ENCODE results near the gene PWP1.
"Not testable (repeated sequence)": the region's sequence is repeated elsewhere in the genome, so short reads cannot be mapped to it uniquely, and the experiment has no call there.

PWP1 gene

DNA sequence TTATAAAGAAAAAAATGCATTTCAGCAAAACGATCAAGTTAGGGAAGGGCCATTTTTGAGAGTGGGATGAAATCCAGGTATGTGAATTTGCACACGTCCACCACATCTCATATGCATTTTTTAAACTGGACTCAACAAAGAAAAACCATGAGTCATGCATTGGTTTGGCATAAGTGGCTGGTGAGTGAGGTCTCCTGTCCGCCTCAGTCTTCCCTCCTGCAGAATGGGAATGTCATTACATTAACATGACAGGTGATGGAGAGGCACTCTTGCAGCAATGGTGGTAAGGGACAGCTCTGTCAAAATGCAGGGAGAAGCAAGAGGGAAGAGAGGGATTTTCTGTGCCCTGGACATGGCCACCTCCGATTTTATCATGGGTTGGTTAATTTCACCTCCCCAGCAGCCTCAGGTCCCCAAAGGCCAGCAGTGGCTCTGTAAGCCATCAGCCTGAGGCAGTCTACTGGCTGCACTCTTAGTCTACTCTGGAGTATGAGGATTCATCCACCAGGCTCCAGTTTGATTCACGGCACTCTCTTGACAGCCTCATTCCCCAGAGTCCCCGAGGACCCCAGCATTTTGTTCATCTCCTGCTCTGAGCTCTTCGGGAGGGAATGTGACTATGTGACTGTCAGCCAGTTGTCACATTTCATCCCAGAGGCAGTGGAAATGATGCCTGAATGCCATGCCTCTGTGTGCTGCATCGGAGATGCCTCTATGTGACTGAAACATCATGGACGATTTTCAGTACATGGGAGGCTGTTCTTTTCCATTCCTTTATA, 17.1 kb upstream of the PWP1 start:
- Histone ChIP-seq H3K4me1 (ENCODE audit: control insufficient read depth, insufficient read depth, low read length, poor library complexity, severe bottlenecking) (no peaks in the 10 kb centered on the region), H3K4me3 (ENCODE audit: extremely low read depth, insufficient read depth, low read length, poor library complexity, severe bottlenecking) (no peak overlapping the region), H3K36me3 (ENCODE audit: control insufficient read depth, insufficient read depth, low read length) (no peaks in the 10 kb centered on the region), H3K27ac (ENCODE audit: low read depth, low read length, severe bottlenecking) (no peak overlapping the region), H3K9me3 (ENCODE audit: control insufficient read depth, low read length) (no peaks in the 10 kb centered on the region)
- 73 to 93% methylated on average over 5 to 6 of the region's 9 CpGs for WGBS, 2 experiments (ENCODE audit: insufficient coverage in 2 of 2)

DNA sequence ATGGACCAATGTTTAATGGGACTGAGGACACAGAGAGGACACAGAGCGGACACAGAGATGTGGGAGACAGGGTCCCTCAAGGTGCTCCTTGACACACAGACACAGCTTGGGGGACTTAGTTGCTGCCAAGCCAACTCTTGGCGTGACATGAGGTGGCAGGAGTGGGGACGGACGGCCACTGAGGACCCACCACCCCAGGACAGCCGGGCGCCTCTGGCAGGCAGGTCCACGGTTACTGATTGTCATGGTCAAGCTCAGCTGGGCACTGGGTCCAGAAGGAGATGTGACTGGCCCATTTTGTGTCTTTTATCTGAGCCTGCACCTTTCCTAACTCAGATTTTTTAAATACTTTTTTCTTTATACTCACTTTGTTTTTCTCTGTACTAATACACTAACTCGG, 15.7 kb upstream of the PWP1 start:
- Histone ChIP-seq H3K27ac (ENCODE audit: low read depth, low read length, severe bottlenecking) (no peak overlapping the region), H3K4me3 (ENCODE audit: extremely low read depth, insufficient read depth, low read length, poor library complexity, severe bottlenecking) (no peak overlapping the region), H3K9me3 (ENCODE audit: control insufficient read depth, low read length) (no peaks in the 10 kb centered on the region), H3K36me3 (ENCODE audit: control insufficient read depth, insufficient read depth, low read length) (no peaks in the 10 kb centered on the region), H3K4me1 (ENCODE audit: control insufficient read depth, insufficient read depth, low read length, poor library complexity, severe bottlenecking) (no peaks in the 10 kb centered on the region)
- WGBS, 2 experiments (ENCODE audit: insufficient coverage in 2 of 2) = 83 to 96% methylated on average over 7 of the region's 8 CpGs

DNA sequence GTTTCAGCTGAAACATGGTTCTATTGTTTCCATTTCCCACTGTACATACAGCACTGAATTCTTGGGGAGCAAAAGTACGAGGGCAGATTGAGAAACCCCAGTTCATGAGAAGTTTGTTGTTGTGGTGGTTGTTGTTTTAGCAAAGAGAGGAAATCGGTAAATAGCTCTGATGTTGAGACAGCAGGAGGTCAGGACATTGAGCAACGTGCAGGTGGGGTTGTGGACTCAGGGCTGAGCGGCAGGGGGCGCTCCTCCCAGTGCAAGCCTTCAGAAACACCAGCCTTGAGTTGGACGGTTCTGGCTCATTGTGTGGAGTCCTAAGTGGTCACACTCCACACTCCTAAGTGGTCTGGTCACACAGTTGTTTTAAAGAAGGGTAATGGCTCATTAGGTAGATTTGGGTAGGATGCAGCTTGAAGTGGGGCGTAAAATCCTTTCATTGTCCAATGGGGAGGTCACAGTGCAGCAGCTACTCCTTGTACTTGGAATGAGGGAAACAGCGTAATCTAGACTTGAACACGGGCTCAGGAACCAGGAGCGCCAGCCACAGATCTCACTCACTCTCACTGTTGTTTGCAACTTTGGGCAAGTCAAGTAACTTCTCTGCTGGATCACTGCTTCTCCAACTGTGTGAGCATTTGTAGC, 14.5 kb upstream of the PWP1 start:
- Histone ChIP-seq H3K36me3 (ENCODE audit: control insufficient read depth, insufficient read depth, low read length) (no peaks in the 10 kb centered on the region), H3K4me3 (ENCODE audit: extremely low read depth, insufficient read depth, low read length, poor library complexity, severe bottlenecking) (no peak overlapping the region), H3K9me3 (ENCODE audit: control insufficient read depth, low read length) (no peaks in the 10 kb centered on the region), H3K27ac (ENCODE audit: low read depth, low read length, severe bottlenecking) (no peak overlapping the region), H3K4me1 (ENCODE audit: control insufficient read depth, insufficient read depth, low read length, poor library complexity, severe bottlenecking) (no peaks in the 10 kb centered on the region)
- WGBS, 2 experiments (ENCODE audit: insufficient coverage in 2 of 2) = 58% methylated on average over 7 to 8 of the region's 10 CpGs

DNA sequence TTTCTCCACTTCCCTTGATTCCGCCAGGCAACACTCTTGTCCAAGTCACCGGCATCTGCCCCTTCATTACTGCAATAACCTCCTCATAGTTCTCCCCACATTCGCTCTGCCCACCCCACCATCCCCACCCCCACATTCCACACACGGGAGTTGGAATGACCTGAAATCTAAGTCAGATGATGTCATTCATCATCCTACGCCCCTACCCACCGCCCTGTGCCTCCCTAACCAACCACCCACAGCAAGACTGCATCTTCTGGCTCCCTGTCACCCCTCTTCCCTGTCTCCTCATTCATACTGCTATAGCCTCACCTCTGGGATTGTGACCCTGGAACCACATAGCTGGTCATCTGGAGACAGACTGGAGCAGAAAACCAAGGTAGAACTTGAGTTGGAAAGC, 7.9 kb upstream of the PWP1 start:
- Histone ChIP-seq H3K36me3 (ENCODE audit: control insufficient read depth, insufficient read depth, low read length) (no peaks in the 10 kb centered on the region), H3K9me3 (ENCODE audit: control insufficient read depth, low read length) (no peaks in the 10 kb centered on the region), H3K4me3 (ENCODE audit: extremely low read depth, insufficient read depth, low read length, poor library complexity, severe bottlenecking) (no peak overlapping the region), H3K4me1 (ENCODE audit: control insufficient read depth, insufficient read depth, low read length, poor library complexity, severe bottlenecking) (no peaks in the 10 kb centered on the region), H3K27ac (ENCODE audit: low read depth, low read length, severe bottlenecking) (no peak overlapping the region)
- WGBS, 2 experiments (ENCODE audit: insufficient coverage in 2 of 2) = 82 to 88% methylated on average over 6 of the region's 6 CpGs

DNA sequence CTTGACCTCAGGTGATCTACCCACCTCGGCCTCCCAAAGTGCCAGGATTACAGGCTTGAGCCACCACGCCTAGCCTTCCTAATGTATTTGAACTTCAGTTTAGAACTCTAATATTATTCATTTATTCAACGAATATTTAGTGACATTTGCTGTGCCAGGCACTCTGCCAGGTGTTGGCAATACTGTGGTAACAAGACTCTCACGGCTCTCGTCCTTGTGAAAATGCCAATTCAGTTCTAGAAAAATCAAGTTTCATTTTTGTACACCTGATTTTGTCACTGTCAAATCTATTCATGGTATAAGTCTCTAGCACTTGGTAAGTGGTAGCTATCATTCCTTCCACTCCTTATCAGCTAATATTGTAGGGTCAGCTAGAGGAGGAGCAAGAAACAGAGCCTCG, 6.3 kb upstream of the PWP1 start:
- Histone ChIP-seq H3K4me1 (ENCODE audit: control insufficient read depth, insufficient read depth, low read length, poor library complexity, severe bottlenecking) (no peaks in the 10 kb centered on the region), H3K9me3 (ENCODE audit: control insufficient read depth, low read length) (no peaks in the 10 kb centered on the region), H3K4me3 (ENCODE audit: extremely low read depth, insufficient read depth, low read length, poor library complexity, severe bottlenecking) (no peak overlapping the region), H3K36me3 (ENCODE audit: control insufficient read depth, insufficient read depth, low read length) (no peaks in the 10 kb centered on the region), H3K27ac (ENCODE audit: low read depth, low read length, severe bottlenecking) (no peak overlapping the region)
- 80 to 83% methylated on average over 4 of the region's 6 CpGs for WGBS, 2 experiments (ENCODE audit: insufficient coverage in 2 of 2)

DNA sequence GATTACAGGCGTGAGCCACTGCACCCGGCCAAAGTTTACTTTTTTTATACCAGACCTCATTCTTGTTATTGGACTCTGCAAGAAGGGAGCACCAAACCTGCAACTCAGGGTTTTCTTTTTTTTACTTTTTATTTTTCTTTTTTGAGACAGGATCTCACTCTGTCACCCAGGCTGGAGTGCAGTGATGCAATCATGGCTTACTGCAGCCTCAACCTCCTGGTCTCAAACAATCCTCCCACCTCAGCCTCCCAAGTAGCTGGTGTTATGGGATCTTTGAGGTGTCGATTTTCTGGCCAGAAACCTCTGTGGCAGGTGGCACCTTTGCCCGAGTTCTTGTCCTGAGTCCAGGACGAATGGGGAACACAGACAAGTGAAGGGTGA, 4.2 kb upstream of the PWP1 start:
- Histone ChIP-seq H3K36me3 (ENCODE audit: control insufficient read depth, insufficient read depth, low read length) (no peaks in the 10 kb centered on the region), H3K4me1 (ENCODE audit: control insufficient read depth, insufficient read depth, low read length, poor library complexity, severe bottlenecking) (no peaks in the 10 kb centered on the region), H3K4me3 (ENCODE audit: extremely low read depth, insufficient read depth, low read length, poor library complexity, severe bottlenecking) (no peak overlapping the region), H3K27ac (ENCODE audit: low read depth, low read length, severe bottlenecking) (no peak overlapping the region), H3K9me3 (ENCODE audit: control insufficient read depth, low read length) (no peaks in the 10 kb centered on the region)
- WGBS, 2 experiments (ENCODE audit: insufficient coverage in 2 of 2) = 80 to 83% methylated on average over 3 to 5 of the region's 5 CpGs

GRCh38 chr12:107681836-107682820, 3.5 kb upstream of the PWP1 start:
- H3K4me3 ChIP-seq (ENCODE audit: extremely low read depth, insufficient read depth, low read length, poor library complexity, severe bottlenecking) = no peak overlapping the region
- no peaks in the 10 kb centered on the region for H3K9me3 ChIP-seq (ENCODE audit: control insufficient read depth, low read length)
- H3K27ac ChIP-seq (ENCODE audit: low read depth, low read length, severe bottlenecking) = no peak overlapping the region
- no peaks in the 10 kb centered on the region for H3K36me3 ChIP-seq (ENCODE audit: control insufficient read depth, insufficient read depth, low read length)
- H3K4me1 ChIP-seq (ENCODE audit: control insufficient read depth, insufficient read depth, low read length, poor library complexity, severe bottlenecking) = no peaks in the 10 kb centered on the region
- WGBS, 2 experiments (ENCODE audit: insufficient coverage in 2 of 2) = 86 to 88% methylated on average over 16 to 17 of the region's 19 CpGs

- Histone ChIP-seq H3K27ac (ENCODE audit: low read depth, low read length, severe bottlenecking) (no peak overlapping the region), H3K4me3 (ENCODE audit: extremely low read depth, insufficient read depth, low read length, poor library complexity, severe bottlenecking) (no peak overlapping the region), H3K36me3 (ENCODE audit: control insufficient read depth, insufficient read depth, low read length) (peaks cover 18% of the 10 kb centered on the region), H3K9me3 (ENCODE audit: control insufficient read depth, low read length) (no peaks in the 10 kb centered on the region), H3K4me1 (ENCODE audit: control insufficient read depth, insufficient read depth, low read length, poor library complexity, severe bottlenecking) (peaks cover 5% of the 10 kb centered on the region)
- WGBS, 2 experiments (ENCODE audit: insufficient coverage in 2 of 2) = 100% methylated on average over 1 of the region's 3 CpGs; no CpG with 5 or more reads in 1 of the 2 experiments
Measured at GRCh38 chr12:107684029-107684795, 1.4 kb upstream of the PWP1 start.

GRCh38 chr12:107684990-107685359, 624 bp upstream of the PWP1 start:
- Histone ChIP-seq H3K36me3 (ENCODE audit: control insufficient read depth, insufficient read depth, low read length) (peaks cover 26% of the 10 kb centered on the region), H3K9me3 (ENCODE audit: control insufficient read depth, low read length) (no peaks in the 10 kb centered on the region), H3K27ac (ENCODE audit: low read depth, low read length, severe bottlenecking) (peak overlapping the region; percentile 89), H3K4me3 (ENCODE audit: extremely low read depth, insufficient read depth, low read length, poor library complexity, severe bottlenecking) (peak overlapping the region; percentile 97), H3K4me1 (ENCODE audit: control insufficient read depth, insufficient read depth, low read length, poor library complexity, severe bottlenecking) (peaks cover 5% of the 10 kb centered on the region)
- 52 to 58% methylated on average over 6 of the region's 9 CpGs for WGBS, 2 experiments (ENCODE audit: insufficient coverage in 2 of 2)

DNA sequence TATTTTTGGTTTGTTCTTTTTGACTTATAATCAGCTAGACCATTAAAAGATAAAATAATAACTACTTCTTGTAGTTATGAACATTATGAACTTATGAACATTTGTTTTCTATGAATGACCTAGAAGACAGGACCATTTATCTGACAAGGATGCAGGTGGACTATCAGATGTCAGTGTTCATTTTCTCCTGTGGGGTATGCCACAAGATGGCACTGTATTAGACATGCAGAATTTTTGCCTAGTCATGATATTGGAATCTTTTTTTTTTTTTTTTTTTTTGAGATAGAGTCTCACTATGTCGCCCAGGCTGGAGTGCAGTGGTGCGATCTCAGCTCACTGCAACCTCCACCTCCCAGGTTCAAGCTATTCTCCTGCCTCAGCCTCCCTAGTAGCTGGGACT, 10.2 kb downstream of the PWP1 start:
- not testable (repeated sequence) for H3K27ac ChIP-seq (ENCODE audit: low read depth, low read length, severe bottlenecking); H3K4me3 ChIP-seq (ENCODE audit: extremely low read depth, insufficient read depth, low read length, poor library complexity, severe bottlenecking); H3K9me3 ChIP-seq (ENCODE audit: control insufficient read depth, low read length); H3K4me1 ChIP-seq (ENCODE audit: control insufficient read depth, insufficient read depth, low read length, poor library complexity, severe bottlenecking)
- peaks cover 93% of the 10 kb centered on the region for H3K36me3 ChIP-seq (ENCODE audit: control insufficient read depth, insufficient read depth, low read length)
- WGBS, 2 experiments (ENCODE audit: insufficient coverage in 2 of 2) = 100% methylated on average over 1 of the region's 2 CpGs; no CpG with 5 or more reads in 1 of the 2 experiments

Measured in mesodermal cell (in vitro differentiated cells).